ENCODE measurements around the gene FRK.

The FRK gene

DNA sequence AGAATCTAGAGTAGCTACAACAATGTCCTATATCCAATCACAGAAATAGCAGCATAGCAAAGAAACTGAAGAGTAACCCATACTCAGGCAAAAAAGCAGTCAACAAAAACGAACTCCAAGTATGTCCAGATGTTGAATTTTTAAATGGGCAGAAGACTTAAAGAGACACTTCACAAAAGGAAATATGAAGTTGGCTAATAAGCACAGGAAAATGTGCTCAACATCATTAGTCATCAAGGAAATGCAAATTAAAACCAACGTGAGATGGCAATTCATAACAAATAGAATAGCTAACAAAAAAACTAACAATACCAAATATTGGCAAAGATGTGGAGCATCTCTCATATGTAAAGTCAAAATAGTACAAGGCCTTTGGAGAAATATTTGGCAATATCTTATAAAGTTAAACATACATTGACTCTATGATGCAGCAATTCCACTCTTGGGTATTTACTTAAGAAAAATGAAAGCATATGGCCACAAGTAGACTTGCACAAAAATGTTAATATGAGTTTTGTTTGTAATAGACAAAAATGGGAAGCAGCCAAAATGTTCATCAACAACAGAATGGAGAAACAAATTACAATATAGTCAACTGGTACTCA lies 37.7 kb downstream of the FRK start:
- CTCF ChIA-PET: interaction anchor here (0.7 to 1.0 kb wide), 2 partner anchors 12 to 16 kb away, joined by 3 to 4 read pairs; no protein-coding TSS in a partner anchor
- no peak overlapping the region for H3K4me3 ChIP-seq (ENCODE audit: low read depth, low read length)

DNA sequence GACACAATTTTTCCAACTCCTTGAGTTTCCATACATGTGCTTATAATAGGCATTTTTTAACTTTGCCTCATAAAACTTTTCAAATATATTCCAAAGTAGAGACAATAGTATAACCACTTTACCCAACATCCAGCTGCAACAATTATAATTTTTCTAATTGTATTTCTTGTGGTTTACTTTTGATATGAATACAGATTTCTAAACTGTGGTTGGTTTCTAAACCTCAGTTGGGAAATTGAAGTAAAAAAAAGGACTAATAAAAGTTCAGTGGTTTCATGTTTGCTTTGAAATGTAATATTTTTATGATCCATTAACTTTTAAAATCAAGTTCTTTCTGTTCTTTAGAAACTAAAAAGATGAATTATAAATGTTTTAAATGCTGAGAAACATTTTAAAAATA lies 40.0 kb downstream of the FRK start:
- Histone ChIP-seq H3K27ac (ENCODE audit: extremely low read depth, low read depth, low read length) (no peak overlapping the region), H3K4me1 (ENCODE audit: control insufficient read depth, insufficient read depth, low read length) (peaks cover 12% of the 10 kb centered on the region; the same call in 1 of the 2 replicates), H3K4me3 (ENCODE audit: low read depth, low read length) (no peak overlapping the region), H3K9me3 (ENCODE audit: control insufficient read depth, insufficient read depth, low read depth, low read length) (no peaks in the 10 kb centered on the region), H3K36me3 (ENCODE audit: control insufficient read depth in 2 of 2, insufficient read depth in 1 of 2, low read length in 2 of 2) (no peaks in the 10 kb centered on the region)
- ChIA-PET POLR2A (interaction anchor here (0.6 kb wide), 1 partner anchor 257 kb away, joined by 11 read pairs; no protein-coding TSS in a partner anchor), CTCF (interaction anchor here (0.7 to 1.6 kb wide), 4 partner anchors 10 to 952 kb away, joined by 3 to 7 read pairs (median 4); partner anchors contain the start of gene FRK)
- TF ChIP-seq, protein P1, sequence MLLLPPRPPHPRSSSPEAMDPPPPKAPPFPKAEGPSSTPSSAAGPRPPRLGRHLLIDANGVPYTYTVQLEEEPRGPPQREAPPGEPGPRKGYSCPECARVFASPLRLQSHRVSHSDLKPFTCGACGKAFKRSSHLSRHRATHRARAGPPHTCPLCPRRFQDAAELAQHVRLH (tag by site-specific recombination; IDR thresholded peaks at IDR 0.05): no peak
- TF ChIP-seq ZNF239 (tag by site-specific recombination; IDR thresholded peaks at IDR 0.05) (no peak), ZFP3 (tag by site-specific recombination; IDR thresholded peaks at IDR 0.05; ENCODE audit: low read depth) (no peak), ZNF701 (tag by site-specific recombination; IDR thresholded peaks at IDR 0.05) (no peak)

More for the DNA sequence above, 37.7 kb downstream of the FRK start:
- H3K27ac ChIP-seq (ENCODE audit: extremely low read depth, low read depth, low read length): no peak overlapping the region
- H3K9me3 ChIP-seq (ENCODE audit: control insufficient read depth, insufficient read depth, low read depth, low read length): no peaks in the 10 kb centered on the region
- no peak for TF ChIP-seq ZNF121 (tag by site-specific recombination; IDR thresholded peaks at IDR 0.05)
- TF ChIP-seq GLI2 (tag by site-specific recombination; IDR thresholded peaks at IDR 0.05; ENCODE audit: borderline replicate concordance, low read depth): no peak
- no peak for TF ChIP-seq GLI4 (tag by site-specific recombination; IDR thresholded peaks at IDR 0.05)
- TF ChIP-seq, protein P2, sequence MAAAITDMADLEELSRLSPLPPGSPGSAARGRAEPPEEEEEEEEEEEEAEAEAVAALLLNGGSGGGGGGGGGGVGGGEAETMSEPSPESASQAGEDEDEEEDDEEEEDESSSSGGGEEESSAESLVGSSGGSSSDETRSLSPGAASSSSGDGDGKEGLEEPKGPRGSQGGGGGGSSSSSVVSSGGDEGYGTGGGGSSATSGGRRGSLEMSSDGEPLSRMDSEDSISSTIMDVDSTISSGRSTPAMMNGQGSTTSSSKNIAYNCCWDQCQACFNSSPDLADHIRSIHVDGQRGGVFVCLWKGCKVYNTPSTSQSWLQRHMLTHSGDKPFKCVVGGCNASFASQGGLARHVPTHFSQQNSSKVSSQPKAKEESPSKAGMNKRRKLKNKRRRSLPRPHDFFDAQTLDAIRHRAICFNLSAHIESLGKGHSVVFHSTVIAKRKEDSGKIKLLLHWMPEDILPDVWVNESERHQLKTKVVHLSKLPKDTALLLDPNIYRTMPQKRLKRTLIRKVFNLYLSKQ (tag by site-specific recombination; IDR thresholded peaks at IDR 0.05; ENCODE audit: borderline replicate concordance): no peak
- no peak for TF ChIP-seq ZNF133 (tag by site-specific recombination; IDR thresholded peaks at IDR 0.05)
- TF ChIP-seq ZNF221 (tag by site-specific recombination; IDR thresholded peaks at IDR 0.05; ENCODE audit: borderline replicate concordance): no peak
- no peak for TF ChIP-seq ZNF654 (tag by site-specific recombination; IDR thresholded peaks at IDR 0.05; ENCODE audit: low read depth)
- TF ChIP-seq, protein P3, sequence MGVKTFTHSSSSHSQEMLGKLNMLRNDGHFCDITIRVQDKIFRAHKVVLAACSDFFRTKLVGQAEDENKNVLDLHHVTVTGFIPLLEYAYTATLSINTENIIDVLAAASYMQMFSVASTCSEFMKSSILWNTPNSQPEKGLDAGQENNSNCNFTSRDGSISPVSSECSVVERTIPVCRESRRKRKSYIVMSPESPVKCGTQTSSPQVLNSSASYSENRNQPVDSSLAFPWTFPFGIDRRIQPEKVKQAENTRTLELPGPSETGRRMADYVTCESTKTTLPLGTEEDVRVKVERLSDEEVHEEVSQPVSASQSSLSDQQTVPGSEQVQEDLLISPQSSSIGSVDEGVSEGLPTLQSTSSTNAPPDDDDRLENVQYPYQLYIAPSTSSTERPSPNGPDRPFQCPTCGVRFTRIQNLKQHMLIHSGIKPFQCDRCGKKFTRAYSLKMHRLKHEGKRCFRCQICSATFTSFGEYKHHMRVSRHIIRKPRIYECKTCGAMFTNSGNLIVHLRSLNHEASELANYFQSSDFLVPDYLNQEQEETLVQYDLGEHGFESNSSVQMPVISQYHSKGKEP (tag by site-specific recombination; IDR thresholded peaks at IDR 0.05): no peak
- TF ChIP-seq OSR2 (tag by site-specific recombination; IDR thresholded peaks at IDR 0.05): no peak
- TF ChIP-seq, protein P4, sequence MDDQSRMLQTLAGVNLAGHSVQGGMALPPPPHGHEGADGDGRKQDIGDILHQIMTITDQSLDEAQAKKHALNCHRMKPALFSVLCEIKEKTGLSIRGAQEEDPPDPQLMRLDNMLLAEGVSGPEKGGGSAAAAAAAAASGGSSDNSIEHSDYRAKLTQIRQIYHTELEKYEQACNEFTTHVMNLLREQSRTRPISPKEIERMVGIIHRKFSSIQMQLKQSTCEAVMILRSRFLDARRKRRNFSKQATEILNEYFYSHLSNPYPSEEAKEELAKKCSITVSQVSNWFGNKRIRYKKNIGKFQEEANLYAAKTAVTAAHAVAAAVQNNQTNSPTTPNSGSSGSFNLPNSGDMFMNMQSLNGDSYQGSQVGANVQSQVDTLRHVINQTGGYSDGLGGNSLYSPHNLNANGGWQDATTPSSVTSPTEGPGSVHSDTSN (CRISPR knock-in tag; IDR thresholded peaks at IDR 0.05): no peak
- no peaks in the 10 kb centered on the region for H3K36me3 ChIP-seq (ENCODE audit: control insufficient read depth in 2 of 2, insufficient read depth in 1 of 2, low read length in 2 of 2)
- POLR2A ChIA-PET: no interaction called here
- H3K4me1 ChIP-seq (ENCODE audit: control insufficient read depth, insufficient read depth, low read length): no peaks in the 10 kb centered on the region

DNA sequence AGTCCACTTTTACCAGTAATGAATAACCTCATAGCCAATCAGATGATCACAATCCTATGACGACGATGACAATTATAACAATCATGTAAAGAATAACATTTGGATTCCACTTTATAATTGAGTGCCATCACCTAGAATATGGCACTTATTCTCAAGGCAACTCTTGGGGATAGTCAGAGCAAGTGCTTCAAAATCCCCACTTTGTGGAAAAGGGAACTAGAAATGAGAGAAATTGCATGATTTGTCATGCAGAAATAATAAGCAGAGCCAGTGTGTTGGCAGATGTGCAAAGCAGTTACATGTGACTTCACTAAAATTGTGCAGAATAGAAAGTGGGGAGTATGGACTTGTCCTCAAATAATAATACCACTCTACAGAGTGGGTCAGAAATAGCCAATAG lies 41.3 kb downstream of the FRK start:
- Histone ChIP-seq H3K9me3 (ENCODE audit: control insufficient read depth, insufficient read depth, low read depth, low read length) (no peaks in the 10 kb centered on the region), H3K4me3 (ENCODE audit: low read depth, low read length) (no peak overlapping the region), H3K4me1 (ENCODE audit: control insufficient read depth, insufficient read depth, low read length) (peaks cover 12% of the 10 kb centered on the region; the same call in 1 of the 2 replicates), H3K27ac (ENCODE audit: extremely low read depth, low read depth, low read length) (no peak overlapping the region), H3K36me3 (ENCODE audit: control insufficient read depth in 2 of 2, insufficient read depth in 1 of 2, low read length in 2 of 2) (no peaks in the 10 kb centered on the region)
- ChIA-PET CTCF (interaction anchor here (0.6 to 1.6 kb wide), 5 partner anchors 8 to 539 kb away, joined by 3 to 7 read pairs (median 4); no protein-coding TSS in a partner anchor), POLR2A (no interaction called here)
- TF ChIP-seq GFI1B (tag by site-specific recombination; IDR thresholded peaks at IDR 0.05): no peak
- no peak for TF ChIP-seq ZNF658 (tag by site-specific recombination; IDR thresholded peaks at IDR 0.05)
- TF ChIP-seq, protein P5, sequence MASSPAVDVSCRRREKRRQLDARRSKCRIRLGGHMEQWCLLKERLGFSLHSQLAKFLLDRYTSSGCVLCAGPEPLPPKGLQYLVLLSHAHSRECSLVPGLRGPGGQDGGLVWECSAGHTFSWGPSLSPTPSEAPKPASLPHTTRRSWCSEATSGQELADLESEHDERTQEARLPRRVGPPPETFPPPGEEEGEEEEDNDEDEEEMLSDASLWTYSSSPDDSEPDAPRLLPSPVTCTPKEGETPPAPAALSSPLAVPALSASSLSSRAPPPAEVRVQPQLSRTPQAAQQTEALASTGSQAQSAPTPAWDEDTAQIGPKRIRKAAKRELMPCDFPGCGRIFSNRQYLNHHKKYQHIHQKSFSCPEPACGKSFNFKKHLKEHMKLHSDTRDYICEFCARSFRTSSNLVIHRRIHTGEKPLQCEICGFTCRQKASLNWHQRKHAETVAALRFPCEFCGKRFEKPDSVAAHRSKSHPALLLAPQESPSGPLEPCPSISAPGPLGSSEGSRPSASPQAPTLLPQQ (tag by site-specific recombination; IDR thresholded peaks at IDR 0.05): no peak
- TF ChIP-seq KLF7 (tag by site-specific recombination; IDR thresholded peaks at IDR 0.05; ENCODE audit: borderline replicate concordance): no peak
- TF ChIP-seq, protein P6, sequence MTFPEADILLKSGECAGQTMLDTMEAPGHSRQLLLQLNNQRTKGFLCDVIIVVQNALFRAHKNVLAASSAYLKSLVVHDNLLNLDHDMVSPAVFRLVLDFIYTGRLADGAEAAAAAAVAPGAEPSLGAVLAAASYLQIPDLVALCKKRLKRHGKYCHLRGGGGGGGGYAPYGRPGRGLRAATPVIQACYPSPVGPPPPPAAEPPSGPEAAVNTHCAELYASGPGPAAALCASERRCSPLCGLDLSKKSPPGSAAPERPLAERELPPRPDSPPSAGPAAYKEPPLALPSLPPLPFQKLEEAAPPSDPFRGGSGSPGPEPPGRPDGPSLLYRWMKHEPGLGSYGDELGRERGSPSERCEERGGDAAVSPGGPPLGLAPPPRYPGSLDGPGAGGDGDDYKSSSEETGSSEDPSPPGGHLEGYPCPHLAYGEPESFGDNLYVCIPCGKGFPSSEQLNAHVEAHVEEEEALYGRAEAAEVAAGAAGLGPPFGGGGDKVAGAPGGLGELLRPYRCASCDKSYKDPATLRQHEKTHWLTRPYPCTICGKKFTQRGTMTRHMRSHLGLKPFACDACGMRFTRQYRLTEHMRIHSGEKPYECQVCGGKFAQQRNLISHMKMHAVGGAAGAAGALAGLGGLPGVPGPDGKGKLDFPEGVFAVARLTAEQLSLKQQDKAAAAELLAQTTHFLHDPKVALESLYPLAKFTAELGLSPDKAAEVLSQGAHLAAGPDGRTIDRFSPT (tag by site-specific recombination; IDR thresholded peaks at IDR 0.05): no peak
- TF ChIP-seq SCRT1 (tag by site-specific recombination; IDR thresholded peaks at IDR 0.05; ENCODE audit: borderline replicate concordance): no peak
- TF ChIP-seq, protein P7, sequence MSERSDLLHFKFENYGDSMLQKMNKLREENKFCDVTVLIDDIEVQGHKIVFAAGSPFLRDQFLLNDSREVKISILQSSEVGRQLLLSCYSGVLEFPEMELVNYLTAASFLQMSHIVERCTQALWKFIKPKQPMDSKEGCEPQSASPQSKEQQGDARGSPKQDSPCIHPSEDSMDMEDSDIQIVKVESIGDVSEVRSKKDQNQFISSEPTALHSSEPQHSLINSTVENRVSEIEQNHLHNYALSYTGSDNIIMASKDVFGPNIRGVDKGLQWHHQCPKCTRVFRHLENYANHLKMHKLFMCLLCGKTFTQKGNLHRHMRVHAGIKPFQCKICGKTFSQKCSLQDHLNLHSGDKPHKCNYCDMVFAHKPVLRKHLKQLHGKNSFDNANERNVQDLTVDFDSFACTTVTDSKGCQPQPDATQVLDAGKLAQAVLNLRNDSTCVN (tag by site-specific recombination; optimal IDR thresholded peaks at IDR 0.05): no peak

Data from HEK293 (cell line).